HG02973 (cell line): ENCODE results near the gene PIP4K2A.

Experiments
- ATAC-seq: cut with Tn5 transposase; IDR thresholded peaks from one replicate; pipeline ENCODE4 v1.9.1; 2021; ENCODE audit warnings: moderate library complexity; ENCODE audit not compliant: unreplicated experiment

Gene PIP4K2A

DNA sequence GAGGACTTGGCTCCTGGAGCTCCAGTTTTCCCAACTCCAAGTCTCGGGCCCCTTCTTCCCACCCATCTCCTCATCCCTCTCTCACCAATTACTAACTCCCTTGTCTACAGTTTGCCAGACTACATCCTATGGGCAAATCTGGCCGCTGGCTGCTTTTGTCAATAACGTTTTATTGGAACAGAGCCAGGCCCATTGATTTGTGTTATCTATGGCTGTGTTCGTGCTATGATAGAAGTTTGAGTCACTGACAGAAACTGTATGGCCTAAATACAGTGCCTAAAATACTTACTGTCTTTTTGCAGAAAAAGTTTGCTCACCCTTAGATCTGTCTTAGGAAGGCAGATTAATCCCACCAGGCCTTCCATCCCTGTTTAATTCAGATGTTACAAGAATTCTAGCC is 71.3 kb downstream of the PIP4K2A start:
- ATAC-seq: no peak

GRCh38 chr10:22641743-22642142 is 72.6 kb downstream of the PIP4K2A start:
- ATAC-seq: no peak

- no peak for ATAC-seq
Observed at GRCh38 chr10:22640359-22640758, 74.0 kb downstream of the PIP4K2A start.

- ATAC-seq: no peak
Observed at GRCh38 chr10:22638863-22639262, 75.5 kb downstream of the PIP4K2A start.

- no peak for ATAC-seq
Observed at GRCh38 chr10:22637491-22637890, 76.9 kb downstream of the PIP4K2A start.

DNA sequence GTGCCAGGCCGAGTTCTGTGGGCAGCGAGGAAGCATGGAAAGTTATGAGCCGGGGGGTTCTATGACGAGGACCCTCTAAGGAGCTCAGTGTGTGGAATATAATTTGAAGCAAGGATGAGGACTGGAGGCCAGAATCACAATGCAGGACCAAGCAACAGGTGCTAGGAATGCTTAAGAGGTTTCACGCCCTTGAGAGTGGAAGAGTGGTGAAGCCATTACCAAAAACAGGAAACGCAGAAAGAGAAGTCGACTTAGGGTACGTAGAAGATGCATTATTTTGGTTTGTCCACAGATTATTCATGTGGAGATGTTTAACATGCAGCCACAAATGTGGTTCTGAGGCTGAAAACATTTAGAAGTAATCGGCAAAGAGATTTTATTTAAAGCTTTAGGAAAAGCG is 78.7 kb downstream of the PIP4K2A start:
- ATAC-seq: no peak

DNA sequence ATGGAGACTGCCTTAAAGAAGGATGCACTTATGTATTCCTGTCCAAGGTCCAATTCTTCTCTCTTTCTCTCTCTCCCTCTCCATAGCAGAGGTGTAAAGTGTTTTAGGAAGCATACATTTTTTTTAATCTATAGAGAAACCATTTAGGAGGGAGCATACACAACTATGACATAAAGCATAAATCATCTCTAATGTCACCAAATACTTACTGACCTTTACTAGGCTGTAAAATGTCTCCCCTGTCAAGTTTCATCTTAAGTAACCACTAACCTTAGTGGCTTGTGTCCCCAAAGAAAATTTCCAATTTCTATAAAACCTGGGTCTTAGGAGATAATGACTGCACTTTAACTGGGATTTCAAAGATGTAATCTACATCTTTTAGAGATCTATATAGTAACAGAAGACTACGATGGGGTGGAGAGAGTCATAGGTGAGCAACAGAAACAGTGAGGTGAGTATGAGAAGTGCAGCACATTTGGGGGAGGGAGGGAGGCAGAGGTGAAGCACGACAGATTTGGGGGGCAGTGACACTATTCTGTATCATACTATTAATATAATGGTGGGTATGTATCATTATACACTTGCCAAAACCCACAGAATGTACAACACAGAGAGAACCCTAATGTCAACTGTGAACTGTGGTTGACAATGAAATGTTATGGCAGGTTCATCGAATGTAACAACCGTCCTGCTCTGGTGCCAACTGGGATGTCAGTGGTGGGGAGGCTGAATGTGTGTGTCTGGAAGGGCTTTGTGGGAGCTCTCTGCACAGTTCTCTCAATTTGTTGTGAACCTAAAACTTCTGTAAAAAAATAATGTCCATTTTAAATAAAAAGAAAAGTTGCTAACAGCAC is 79.5 kb downstream of the PIP4K2A start:
- no peak for ATAC-seq

GRCh38 chr10:22634093-22634492 is 80.3 kb downstream of the PIP4K2A start:
- ATAC-seq: no peak

GRCh38 chr10:22633528-22633927 is 80.8 kb downstream of the PIP4K2A start:
- no peak for ATAC-seq

GRCh38 chr10:22633106-22633505 is 81.3 kb downstream of the PIP4K2A start:
- no peak for ATAC-seq

- no peak for ATAC-seq
Observed at GRCh38 chr10:22631646-22632278, 82.6 kb downstream of the PIP4K2A start.

- no peak for ATAC-seq
Observed at GRCh38 chr10:22631185-22631584, 83.2 kb downstream of the PIP4K2A start.

GRCh38 chr10:22630234-22631174 is 83.9 kb downstream of the PIP4K2A start:
- peak; percentile 68 for ATAC-seq

GRCh38 chr10:22629852-22630233 is 84.5 kb downstream of the PIP4K2A start:
- no peak for ATAC-seq

DNA sequence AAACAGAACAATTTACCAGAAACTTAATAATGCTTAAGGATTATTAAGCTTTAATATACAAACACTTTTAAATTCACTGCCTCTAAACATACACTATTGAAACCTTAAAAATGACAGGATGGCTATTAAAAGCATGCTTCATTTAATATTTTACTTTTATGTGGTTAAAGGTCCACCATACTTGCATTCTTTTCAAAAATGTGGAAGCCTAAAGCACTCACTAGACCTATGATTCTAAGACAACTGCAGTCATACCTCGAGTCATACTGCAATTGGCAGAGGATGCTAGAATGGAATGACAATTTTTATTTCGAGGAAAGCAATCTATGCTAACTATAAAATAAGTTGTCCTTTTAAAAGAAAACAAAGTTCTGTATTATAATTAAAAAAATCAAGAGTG is 85.3 kb downstream of the PIP4K2A start:
- ATAC-seq: no peak

DNA sequence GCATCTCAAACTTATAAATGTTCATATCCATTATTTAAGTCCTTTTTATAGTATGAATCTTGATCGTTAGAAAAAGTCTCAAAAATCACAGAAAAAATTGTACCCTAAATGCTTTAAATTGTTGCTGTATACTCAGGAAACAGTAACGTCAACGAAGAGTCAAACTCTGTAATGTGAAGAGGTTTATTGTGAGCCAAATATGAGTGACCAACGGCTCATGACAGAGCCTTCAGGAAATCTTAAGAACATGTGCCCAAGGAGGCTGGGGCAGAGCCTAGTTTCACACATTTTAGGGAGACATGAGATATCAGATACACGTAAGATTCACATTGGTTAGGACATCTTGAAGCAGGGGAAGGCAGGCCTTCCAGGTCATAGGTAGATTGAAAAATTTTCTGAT is 86.1 kb downstream of the PIP4K2A start:
- no peak for ATAC-seq

DNA sequence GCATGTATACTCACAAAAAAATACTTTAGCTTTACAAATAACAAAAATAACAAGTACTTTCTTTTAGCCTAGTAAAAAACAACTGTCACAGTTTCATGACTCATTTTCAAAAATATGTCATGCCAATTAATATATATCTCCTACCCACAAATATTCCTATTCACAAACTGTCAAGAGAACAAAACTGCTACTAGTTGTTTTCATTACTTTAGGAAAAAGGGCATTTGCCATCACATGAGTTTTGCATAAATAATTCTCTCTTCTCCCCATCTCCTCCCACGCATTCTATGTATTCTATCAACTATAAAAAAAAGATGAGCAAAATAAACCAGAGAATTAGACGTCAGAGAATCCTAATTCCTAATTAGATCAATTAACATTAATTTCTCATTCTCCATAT is 87.6 kb downstream of the PIP4K2A start:
- ATAC-seq: no peak

- ATAC-seq: no peak
Observed at GRCh38 chr10:22625516-22626290, 88.7 kb downstream of the PIP4K2A start.

GRCh38 chr10:22624287-22624738 is 90.1 kb downstream of the PIP4K2A start:
- ATAC-seq: no peak

GRCh38 chr10:22623633-22624253 is 90.6 kb downstream of the PIP4K2A start:
- ATAC-seq: no peak
